ENCODE measurements around the gene TLR10. TPM values are rescaled to one million over a fixed set of nuclear protein-coding genes. Genes with fewer than 3 reads are reported as not detected.

TLR10 gene
- polyA plus RNA-seq, 1 of the 3 experiments (the other 2 are of a cell fraction), result not detected

GRCh38 chr4:38730830-38731646, 51.8 kb downstream of the TLR10 start:
- no peak overlapping the region for H2AFZ ChIP-seq (ENCODE audit: low read depth)
- no peak overlapping the region for H3K9ac ChIP-seq
- H3K4me2 ChIP-seq, result no peak overlapping the region
- POLR2A ChIA-PET, result no interaction called here
- no peaks in the 10 kb centered on the region for H4K20me1 ChIP-seq (ENCODE audit: insufficient read depth)
- 35% methylated on average over 22 of the region's 23 CpGs for WGBS (ENCODE audit: low lambda C conversion rate)
- H3K36me3 ChIP-seq (replicated peaks in 1 of 2; ENCODE audit: control insufficient read depth in 1 of 2, insufficient read depth in 2 of 2, low read length in 1 of 2), result no peaks in the 10 kb centered on the region
- CTCF ChIA-PET, result interaction anchor here (0.6 to 8.5 kb wide), 48 partner anchors 9 to 675 kb away, joined by 3 to 182 read pairs (median 5); partner anchors contain the start of gene TLR1
- no peaks in the 10 kb centered on the region for H3K9me2 ChIP-seq
- H3K4me3 ChIP-seq (ENCODE audit: low read depth in 2 of 2, low read length in 1 of 2), result no peak overlapping the region; a peak in 1 of 4 replicates
- H3K4me1 ChIP-seq (ENCODE audit: control insufficient read depth in 1 of 2, insufficient read depth in 2 of 2, low read depth in 1 of 2, low read length in 1 of 2), result no peaks in the 10 kb centered on the region
- TF ChIP-seq SIN3A (IDR thresholded peaks at IDR 0.05; ENCODE audit: borderline replicate concordance, low read depth, low read length), result no peak
- TF ChIP-seq ZBTB33 (IDR thresholded peaks at IDR 0.05; ENCODE audit: borderline replicate concordance, low read depth), result no peak
- TF ChIP-seq CTCF (IDR thresholded peaks at IDR 0.05), result peak; percentile 98
- no peak for TF ChIP-seq IRF3 (IDR thresholded peaks at IDR 0.05; ENCODE audit: low read depth, low read length)
- peak; percentile 95 for TF ChIP-seq SMC3 (IDR thresholded peaks at IDR 0.05; ENCODE audit: low read depth, low read length)
- TF ChIP-seq USF1 (IDR thresholded peaks at IDR 0.05; ENCODE audit: borderline replicate concordance, low read depth), result no peak
- no peak for TF ChIP-seq FOXJ3 (CRISPR knock-in tag; IDR thresholded peaks at IDR 0.05)
- TF ChIP-seq NFIC (IDR thresholded peaks at IDR 0.05; ENCODE audit: borderline replicate concordance), result no peak
- TF ChIP-seq RAD21 (IDR thresholded peaks at IDR 0.05; ENCODE audit: low read length), result peak; percentile 94
- no peak for TF ChIP-seq USF2 (IDR thresholded peaks at IDR 0.05; ENCODE audit: borderline replicate concordance, low read depth, low read length)
- TF ChIP-seq MEF2A (IDR thresholded peaks at IDR 0.05; ENCODE audit: borderline replicate concordance, low read depth), result no peak
- TF ChIP-seq RCOR1 (IDR thresholded peaks at IDR 0.05; ENCODE audit: low read length), result no peak
- no peak for TF ChIP-seq YY1 (IDR thresholded peaks at IDR 0.05; ENCODE audit: low read depth)
- no peak for TF ChIP-seq EP300 (IDR thresholded peaks at IDR 0.05; ENCODE audit: borderline replicate concordance in 1 of 2, low read depth in 1 of 2, low read length in 1 of 2)
- TF ChIP-seq MAX (IDR thresholded peaks at IDR 0.05; ENCODE audit: low read depth), result peak; percentile 59; the same call in 1 of the 2 replicates
- H3K9me3 ChIP-seq, result no peaks in the 10 kb centered on the region
- peak; percentile 82 for DNase-seq
- H3K27ac ChIP-seq (ENCODE audit: low read depth in 2 of 2, low read length in 1 of 2), result no peak overlapping the region
- no peaks in the 10 kb centered on the region for H3K79me2 ChIP-seq (ENCODE audit: insufficient read depth)
- H3F3A ChIP-seq (replicated peaks; ENCODE audit: insufficient read depth), result no peaks in the 10 kb centered on the region
- no peaks in the 10 kb centered on the region for H3K27me3 ChIP-seq (ENCODE audit: insufficient read depth)

Data from SK-N-SH (cell line).